GF-D8 (cell line): ENCODE measurements around the gene CLCN4.
A peak's percentile ranks its signal among the peaks of the same experiment; 100 is the strongest.

Source experiments
- DNase-seq: peaks from one replicate; lab custom pipeline; 2025; lab: John Stamatoyannopoulos, UW

The CLCN4 gene

GRCh38 chrX:10130354-10130753 is 26.4 kb upstream of the CLCN4 start:
- DNase-seq: no peak

GRCh38 chrX:10133980-10134676 is 22.6 kb upstream of the CLCN4 start:
- no peak for DNase-seq

GRCh38 chrX:10134921-10135320 is 21.9 kb upstream of the CLCN4 start:
- DNase-seq: no peak

- DNase-seq: no peak
These were observed 21.0 kb upstream of the CLCN4 start for GRCh38 chrX:10135561-10136399.

GRCh38 chrX:10138726-10139125 is 18.0 kb upstream of the CLCN4 start:
- no peak for DNase-seq

- DNase-seq: no peak
These were observed 16.5 kb upstream of the CLCN4 start for GRCh38 chrX:10140264-10140663.

- DNase-seq: no peak
These were observed 14.7 kb upstream of the CLCN4 start for GRCh38 chrX:10142041-10142599.

- no peak for DNase-seq
These were observed 13.4 kb upstream of the CLCN4 start for GRCh38 chrX:10143071-10143983.

- no peak for DNase-seq
These were observed 10.4 kb upstream of the CLCN4 start for GRCh38 chrX:10146346-10146745.

- no peak for DNase-seq
These were observed 4.7 kb upstream of the CLCN4 start for GRCh38 chrX:10152086-10152485.

GRCh38 chrX:10155137-10155536 is 1.6 kb upstream of the CLCN4 start:
- DNase-seq: no peak

GRCh38 chrX:10157032-10157341 is 212 bp downstream of the CLCN4 start:
- DNase-seq: no peak

- no peak for DNase-seq
These were observed 768 bp downstream of the CLCN4 start for GRCh38 chrX:10157543-10157942.

GRCh38 chrX:10158279-10159144 is 1.7 kb downstream of the CLCN4 start:
- no peak for DNase-seq

GRCh38 chrX:10159145-10159468 is 2.3 kb downstream of the CLCN4 start:
- no peak for DNase-seq

GRCh38 chrX:10160211-10160610 is 3.4 kb downstream of the CLCN4 start:
- DNase-seq: no peak

- DNase-seq: no peak
These were observed 6.3 kb downstream of the CLCN4 start for GRCh38 chrX:10163031-10163430.

- no peak for DNase-seq
These were observed 8.1 kb downstream of the CLCN4 start for GRCh38 chrX:10164879-10165278.

- peak; percentile 34 for DNase-seq
These were observed 8.9 kb downstream of the CLCN4 start for GRCh38 chrX:10165580-10166247.

GRCh38 chrX:10166248-10166716 is 9.5 kb downstream of the CLCN4 start:
- peak; percentile 3 for DNase-seq

GRCh38 chrX:10166731-10167151 is 10.0 kb downstream of the CLCN4 start:
- peak; percentile 28 for DNase-seq
